ENCODE data around the gene RCC1. TPM values are rescaled to one million over a fixed set of nuclear protein-coding genes. Genes with fewer than 3 reads are reported as not detected.

Gene RCC1
- total RNA-seq, 1 experiment from 2014 or later, result 103 TPM

GRCh38 chr1:28578696-28579218, 72.9 kb downstream of the RCC1 start:
- Mint-ChIP-seq H3K27me3 (ENCODE audit: low read depth) (no peaks in the 10 kb centered on the region), H3K4me1 (peaks cover 20% of the 10 kb centered on the region), H3K9me3 (no peaks in the 10 kb centered on the region), H3K36me3 (peaks cover 48% of the 10 kb centered on the region), H3K27ac (peak overlapping the region; percentile 44; the same call in 1 of the 2 replicates), H3K4me3 (peak overlapping the region; percentile 42)
- TF ChIP-seq CREM (CRISPR knock-in tag; IDR thresholded peaks at IDR 0.05), result no peak
- TF ChIP-seq SMAD3 (CRISPR knock-in tag; IDR thresholded peaks at IDR 0.05; ENCODE audit: borderline replicate concordance), result 0 out of 2 replicates have a peak, but pooled peaks have one; percentile 54
- no peak for TF ChIP-seq ATF2 (CRISPR knock-in tag; IDR thresholded peaks at IDR 0.05; ENCODE audit: borderline replicate concordance, low read depth)
- DNase-seq (ENCODE audit: low spot score), result no peak
- CTCF ChIA-PET, result interaction anchor here (0.9 to 1.4 kb wide), 4 partner anchors 23 to 299 kb away, joined by 3 to 7 read pairs (median 4); partner anchors contain the start of gene TRNAU1AP
- ATAC-seq, result no peak
- POLR2A ChIA-PET, result interaction anchor here (0.6 kb wide), 1 partner anchor 67 kb away, joined by 3 read pairs; no protein-coding TSS in a partner anchor

DNA sequence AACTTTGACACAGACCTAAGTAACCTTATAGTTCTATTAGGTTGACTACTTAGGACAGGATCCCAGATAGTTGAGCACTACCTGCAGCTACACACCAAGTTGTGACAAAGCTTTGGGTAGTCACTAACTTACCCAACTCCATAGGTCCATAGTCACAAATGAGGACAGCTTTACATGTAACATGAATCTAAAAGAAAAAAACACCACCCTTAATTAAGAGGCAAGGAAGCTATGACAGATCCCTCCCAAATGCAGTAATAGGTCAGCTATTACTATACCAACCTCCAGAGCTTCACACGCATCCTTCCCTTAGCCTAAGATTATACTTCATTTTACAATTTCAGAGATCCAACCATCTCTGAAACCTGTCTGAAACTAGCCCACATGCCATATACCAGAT, 73.6 kb downstream of the RCC1 start:
- Mint-ChIP-seq H3K27ac (peak overlapping the region; percentile 94), H3K4me3 (peak overlapping the region; percentile 92), H3K27me3 (ENCODE audit: low read depth) (no peaks in the 10 kb centered on the region), H3K9me3 (no peaks in the 10 kb centered on the region), H3K4me1 (peaks cover 20% of the 10 kb centered on the region), H3K36me3 (peaks cover 47% of the 10 kb centered on the region)
- DNase-seq (ENCODE audit: low spot score) (no peak), ATAC-seq (no peak)
- ChIA-PET CTCF (interaction anchor here (0.7 to 1.0 kb wide), 5 partner anchors 23 to 343 kb away, joined by 3 to 5 read pairs (median 5); partner anchors contain the start of genes ATP5IF1 and TRNAU1AP), POLR2A (interaction anchor here (0.6 to 0.7 kb wide), 4 partner anchors 14 to 164 kb away, joined by 3 to 5 read pairs (median 4); no protein-coding TSS in a partner anchor)
- TF ChIP-seq CREB1 (CRISPR knock-in tag; IDR thresholded peaks at IDR 0.05), result no peak
- TF ChIP-seq NFATC4 (CRISPR knock-in tag; IDR thresholded peaks at IDR 0.05), result no peak
- no peak for TF ChIP-seq PRRX2 (CRISPR knock-in tag; IDR thresholded peaks at IDR 0.05)
- TF ChIP-seq USF2 (CRISPR knock-in tag; IDR thresholded peaks at IDR 0.05), result no peak
- no peak for TF ChIP-seq TEAD1 (CRISPR knock-in tag; IDR thresholded peaks at IDR 0.05)
- TF ChIP-seq ERG (CRISPR knock-in tag; IDR thresholded peaks at IDR 0.05), result no peak
- TF ChIP-seq, protein P1, sequence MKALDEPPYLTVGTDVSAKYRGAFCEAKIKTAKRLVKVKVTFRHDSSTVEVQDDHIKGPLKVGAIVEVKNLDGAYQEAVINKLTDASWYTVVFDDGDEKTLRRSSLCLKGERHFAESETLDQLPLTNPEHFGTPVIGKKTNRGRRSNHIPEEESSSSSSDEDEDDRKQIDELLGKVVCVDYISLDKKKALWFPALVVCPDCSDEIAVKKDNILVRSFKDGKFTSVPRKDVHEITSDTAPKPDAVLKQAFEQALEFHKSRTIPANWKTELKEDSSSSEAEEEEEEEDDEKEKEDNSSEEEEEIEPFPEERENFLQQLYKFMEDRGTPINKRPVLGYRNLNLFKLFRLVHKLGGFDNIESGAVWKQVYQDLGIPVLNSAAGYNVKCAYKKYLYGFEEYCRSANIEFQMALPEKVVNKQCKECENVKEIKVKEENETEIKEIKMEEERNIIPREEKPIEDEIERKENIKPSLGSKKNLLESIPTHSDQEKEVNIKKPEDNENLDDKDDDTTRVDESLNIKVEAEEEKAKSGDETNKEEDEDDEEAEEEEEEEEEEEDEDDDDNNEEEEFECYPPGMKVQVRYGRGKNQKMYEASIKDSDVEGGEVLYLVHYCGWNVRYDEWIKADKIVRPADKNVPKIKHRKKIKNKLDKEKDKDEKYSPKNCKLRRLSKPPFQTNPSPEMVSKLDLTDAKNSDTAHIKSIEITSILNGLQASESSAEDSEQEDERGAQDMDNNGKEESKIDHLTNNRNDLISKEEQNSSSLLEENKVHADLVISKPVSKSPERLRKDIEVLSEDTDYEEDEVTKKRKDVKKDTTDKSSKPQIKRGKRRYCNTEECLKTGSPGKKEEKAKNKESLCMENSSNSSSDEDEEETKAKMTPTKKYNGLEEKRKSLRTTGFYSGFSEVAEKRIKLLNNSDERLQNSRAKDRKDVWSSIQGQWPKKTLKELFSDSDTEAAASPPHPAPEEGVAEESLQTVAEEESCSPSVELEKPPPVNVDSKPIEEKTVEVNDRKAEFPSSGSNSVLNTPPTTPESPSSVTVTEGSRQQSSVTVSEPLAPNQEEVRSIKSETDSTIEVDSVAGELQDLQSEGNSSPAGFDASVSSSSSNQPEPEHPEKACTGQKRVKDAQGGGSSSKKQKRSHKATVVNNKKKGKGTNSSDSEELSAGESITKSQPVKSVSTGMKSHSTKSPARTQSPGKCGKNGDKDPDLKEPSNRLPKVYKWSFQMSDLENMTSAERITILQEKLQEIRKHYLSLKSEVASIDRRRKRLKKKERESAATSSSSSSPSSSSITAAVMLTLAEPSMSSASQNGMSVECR (CRISPR knock-in tag; IDR thresholded peaks at IDR 0.05; ENCODE audit: borderline replicate concordance), result no peak
- TF ChIP-seq, protein P2, sequence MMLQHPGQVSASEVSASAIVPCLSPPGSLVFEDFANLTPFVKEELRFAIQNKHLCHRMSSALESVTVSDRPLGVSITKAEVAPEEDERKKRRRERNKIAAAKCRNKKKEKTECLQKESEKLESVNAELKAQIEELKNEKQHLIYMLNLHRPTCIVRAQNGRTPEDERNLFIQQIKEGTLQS (CRISPR knock-in tag; conservative IDR thresholded peaks at IDR 0.05), result no peak
- TF ChIP-seq OVOL2 (CRISPR knock-in tag; IDR thresholded peaks at IDR 0.05; ENCODE audit: borderline replicate concordance), result no peak
- no peak for TF ChIP-seq CDX4 (CRISPR knock-in tag; IDR thresholded peaks at IDR 0.05; ENCODE audit: borderline replicate concordance)
- no peak for TF ChIP-seq IRF2 (CRISPR knock-in tag; IDR thresholded peaks at IDR 0.05; ENCODE audit: borderline replicate concordance, low read depth)
- TF ChIP-seq, protein P3, sequence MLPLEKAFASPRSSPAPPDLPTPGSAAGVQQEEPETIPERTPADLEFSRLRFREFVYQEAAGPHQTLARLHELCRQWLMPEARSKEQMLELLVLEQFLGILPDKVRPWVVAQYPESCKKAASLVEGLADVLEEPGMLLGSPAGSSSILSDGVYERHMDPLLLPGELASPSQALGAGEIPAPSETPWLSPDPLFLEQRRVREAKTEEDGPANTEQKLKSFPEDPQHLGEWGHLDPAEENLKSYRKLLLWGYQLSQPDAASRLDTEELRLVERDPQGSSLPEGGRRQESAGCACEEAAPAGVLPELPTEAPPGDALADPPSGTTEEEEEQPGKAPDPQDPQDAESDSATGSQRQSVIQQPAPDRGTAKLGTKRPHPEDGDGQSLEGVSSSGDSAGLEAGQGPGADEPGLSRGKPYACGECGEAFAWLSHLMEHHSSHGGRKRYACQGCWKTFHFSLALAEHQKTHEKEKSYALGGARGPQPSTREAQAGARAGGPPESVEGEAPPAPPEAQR (CRISPR knock-in tag; IDR thresholded peaks at IDR 0.05), result no peak
- TF ChIP-seq TCF7 (CRISPR knock-in tag; IDR thresholded peaks at IDR 0.05; ENCODE audit: low read depth), result no peak
- TF ChIP-seq TP53 (CRISPR knock-in tag; IDR thresholded peaks at IDR 0.05), result no peak
- no peak for TF ChIP-seq ZNF121 (CRISPR knock-in tag; IDR thresholded peaks at IDR 0.05)
- no peak for TF ChIP-seq E2F4 (CRISPR knock-in tag; IDR thresholded peaks at IDR 0.05; ENCODE audit: borderline replicate concordance, low read depth)
